ENCODE results near the gene BRMS1L. TPM values are rescaled to one million over a fixed set of nuclear protein-coding genes. Genes with fewer than 3 reads are reported as not detected.
A peak's percentile ranks its signal among the peaks of the same experiment; 100 is the strongest.

The BRMS1L gene
- total and polyA plus RNA-seq, 2 of the 13 experiments (the other 11 are each of a cell fraction or from before 2014, with no cell fraction given), result 21.1 to 23.8 TPM

GRCh38 chr14:35807131-35807961 is 18.8 kb upstream of the BRMS1L start (continued):
- TF ChIP-seq AFF4 (CRISPR knock-in tag; IDR thresholded peaks at IDR 0.05), result no peak
- TF ChIP-seq CREB1 (IDR thresholded peaks at IDR 0.05), result no peak; the same call in 1 of the 2 replicates
- TF ChIP-seq CREB1 (CRISPR knock-in tag; IDR thresholded peaks at IDR 0.05), result peak; percentile 75; the same call in 1 of the 2 replicates
- no peak for TF ChIP-seq DZIP1 (CRISPR knock-in tag; IDR thresholded peaks at IDR 0.05)
- TF ChIP-seq, protein P1, sequence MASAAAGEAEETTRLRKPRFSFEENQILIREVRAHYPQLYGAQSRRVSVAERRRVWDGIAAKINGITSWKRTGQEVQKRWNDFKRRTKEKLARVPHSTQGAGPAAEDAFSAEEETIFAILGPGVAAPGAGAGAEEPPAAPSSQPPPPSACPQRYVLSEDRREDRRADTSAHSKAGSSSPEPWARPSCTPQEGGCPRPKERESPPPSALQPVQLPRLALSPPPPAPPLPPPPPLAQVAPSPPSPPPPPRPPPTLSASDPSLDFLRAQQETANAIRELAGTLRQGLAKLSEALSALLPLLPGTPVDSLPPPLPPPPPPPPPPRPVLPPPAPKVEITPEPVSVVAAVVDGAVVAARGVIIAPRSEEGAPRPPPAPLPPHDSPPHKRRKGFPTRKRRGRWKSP (CRISPR knock-in tag; IDR thresholded peaks at IDR 0.05), result peak; percentile 59; the same call in 1 of the 2 replicates
- no peak for TF ChIP-seq ZNF260 (CRISPR knock-in tag; IDR thresholded peaks at IDR 0.05; ENCODE audit: borderline replicate concordance, low read depth)
- peak; percentile 47; the same call in 1 of the 2 replicates for TF ChIP-seq PITX1 (CRISPR knock-in tag; IDR thresholded peaks at IDR 0.05)
- TF ChIP-seq POLR2AphosphoS2 (IDR thresholded peaks at IDR 0.05; ENCODE audit: low read depth, low read length), result no peak
- peak; percentile 80 for TF ChIP-seq HMG20B (CRISPR knock-in tag; conservative IDR thresholded peaks at IDR 0.05)
- no peak for TF ChIP-seq ZNF562 (CRISPR knock-in tag; IDR thresholded peaks at IDR 0.05; ENCODE audit: borderline replicate concordance)
- TF ChIP-seq, protein P2, sequence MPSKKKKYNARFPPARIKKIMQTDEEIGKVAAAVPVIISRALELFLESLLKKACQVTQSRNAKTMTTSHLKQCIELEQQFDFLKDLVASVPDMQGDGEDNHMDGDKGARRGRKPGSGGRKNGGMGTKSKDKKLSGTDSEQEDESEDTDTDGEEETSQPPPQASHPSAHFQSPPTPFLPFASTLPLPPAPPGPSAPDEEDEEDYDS (CRISPR knock-in tag; IDR thresholded peaks at IDR 0.05), result peak; percentile 77
- peak; percentile 56 for TF ChIP-seq STAT6 (CRISPR knock-in tag; IDR thresholded peaks at IDR 0.05; ENCODE audit: borderline replicate concordance)
- TF ChIP-seq ZMYM3 (CRISPR knock-in tag; IDR thresholded peaks at IDR 0.05), result peak; percentile 84; the same call in 1 of the 2 replicates
- 0 out of 2 replicates have a peak, but pooled peaks have one; percentile 27 for TF ChIP-seq LCORL (IDR thresholded peaks at IDR 0.05)
- peak; percentile 82 for TF ChIP-seq LCORL (CRISPR knock-in tag; IDR thresholded peaks at IDR 0.05)
- TF ChIP-seq, protein P3, sequence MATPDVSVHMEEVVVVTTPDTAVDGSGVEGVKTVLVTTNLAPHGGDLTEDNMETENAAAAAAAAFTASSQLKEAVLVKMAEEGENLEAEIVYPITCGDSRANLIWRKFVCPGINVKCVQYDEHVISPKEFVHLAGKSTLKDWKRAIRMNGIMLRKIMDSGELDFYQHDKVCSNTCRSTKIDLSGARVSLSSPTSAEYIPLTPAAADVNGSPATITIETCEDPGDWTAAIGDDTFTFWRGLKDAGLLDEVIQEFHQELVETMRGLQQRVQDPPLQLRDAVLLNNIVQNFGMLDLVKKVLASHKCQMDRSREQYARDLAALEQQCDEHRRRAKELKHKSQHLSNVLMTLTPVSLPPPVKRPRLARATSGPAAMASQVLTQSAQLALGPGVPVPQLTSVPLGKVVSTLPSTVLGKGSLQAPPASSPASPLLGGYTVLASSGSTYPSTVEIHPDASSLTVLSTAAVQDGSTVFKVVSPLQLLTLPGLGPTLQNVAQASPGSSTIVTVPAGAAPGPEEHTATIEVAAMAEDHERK (CRISPR knock-in tag; IDR thresholded peaks at IDR 0.05; ENCODE audit: low read depth), result no peak

All from HepG2 (cell line).